NCI-H1930 (cell line): Measurements from ENCODE around the gene CMTR2.
"Not testable (repeated sequence)": the region's sequence is repeated elsewhere in the genome, so short reads cannot be mapped to it uniquely, and the experiment has no call there.

Source experiments
- DNase-seq, 2 experiments: peaks; one replicate each; lab custom pipeline; 2025; lab: John Stamatoyannopoulos, UW

CMTR2 gene

GRCh38 chr16:71288890-71289731 lies at the start of gene CMTR2:
Gene CMTR2 (minus strand): TSS chr16:71289402. CDS start chr16:71285920, 3,482 bp downstream.
- DNase-seq: peak; percentile 86 to 88

GRCh38 chr16:71338632-71339031 lies 49.4 kb upstream of the CMTR2 start:
- DNase-seq: no peak

GRCh38 chr16:71338193-71338592 lies 49.0 kb upstream of the CMTR2 start:
- no peak for DNase-seq

GRCh38 chr16:71337631-71338030 lies 48.4 kb upstream of the CMTR2 start:
- DNase-seq: no peak

GRCh38 chr16:71328151-71328550 lies 38.9 kb upstream of the CMTR2 start:
- DNase-seq: no peak

GRCh38 chr16:71327720-71328119 lies 38.5 kb upstream of the CMTR2 start:
- DNase-seq: no peak

GRCh38 chr16:71319999-71320398 lies 30.8 kb upstream of the CMTR2 start:
- DNase-seq: no peak

GRCh38 chr16:71315269-71315668 lies 26.1 kb upstream of the CMTR2 start:
- DNase-seq: no peak

GRCh38 chr16:71313591-71313990 lies 24.4 kb upstream of the CMTR2 start:
- not testable (repeated sequence) for DNase-seq

GRCh38 chr16:71311553-71312158 lies 22.5 kb upstream of the CMTR2 start:
- DNase-seq: peak in 1 of 2 experiments; percentile 36

GRCh38 chr16:71303938-71304337 lies 14.7 kb upstream of the CMTR2 start:
- no peak for DNase-seq

- DNase-seq: no peak
These were observed 8.1 kb upstream of the CMTR2 start for GRCh38 chr16:71297341-71297634.

GRCh38 chr16:71296584-71297340 lies 7.6 kb upstream of the CMTR2 start:
- no peak for DNase-seq

- no peak for DNase-seq
These were observed 6.7 kb upstream of the CMTR2 start for GRCh38 chr16:71295950-71296349.

GRCh38 chr16:71293919-71294318 lies 4.7 kb upstream of the CMTR2 start:
- DNase-seq: no peak

GRCh38 chr16:71292095-71292494 lies 2.9 kb upstream of the CMTR2 start:
- not testable (repeated sequence) for DNase-seq

- DNase-seq: no peak
These were observed 495 bp upstream of the CMTR2 start for GRCh38 chr16:71289732-71290062.

- no peak for DNase-seq
These were observed 672 bp downstream of the CMTR2 start for GRCh38 chr16:71288570-71288889.

GRCh38 chr16:71287911-71288310 lies 1.3 kb downstream of the CMTR2 start:
- DNase-seq: no peak

- DNase-seq: no peak
These were observed 1.7 kb downstream of the CMTR2 start for GRCh38 chr16:71287454-71287853.

GRCh38 chr16:71283612-71284011 lies 5.6 kb downstream of the CMTR2 start:
- DNase-seq: no peak

GRCh38 chr16:71282943-71283342 lies 6.3 kb downstream of the CMTR2 start:
- DNase-seq: no peak

GRCh38 chr16:71276589-71277334 lies 12.4 kb downstream of the CMTR2 start:
- DNase-seq: no peak
